Naive thymus-derived CD4-positive, alpha-beta T cell (primary cell): ENCODE results near the gene BPIFA2. TPM values are rescaled to one million over a fixed set of nuclear protein-coding genes. Genes with fewer than 3 reads are reported as not detected.
"Not testable (repeated sequence)": the region's sequence is repeated elsewhere in the genome, so short reads cannot be mapped to it uniquely, and the experiment has no call there.

Source experiments
- ATAC-seq: fragments of 150-1000 bp; cut with Tn5 transposase; 2 replicates; pipeline ENCODE4 v1.10.0; 2021; ENCODE audit warnings: mild to moderate bottlenecking, moderate library complexity
- CTCF ChIA-PET: fragments of 350-600 bp; sonication (Branson Sonifier 250); formaldehyde crosslinking; loops from one replicate; lab custom pipeline; 2021; ENCODE audit warnings: antibody characterized with exemption; lab: Charles Lee
- POLR2A ChIA-PET: fragments of 350-600 bp; sonication (Branson Sonifier 250); formaldehyde crosslinking; loops from one replicate; lab custom pipeline; 2021; ENCODE audit warnings: antibody characterized with exemption, inconsistent platforms; lab: Charles Lee
- DNase-seq, 9 donors: peaks; one replicate each; pipeline versions ENCODE4 v3.0.0 to v3.0.0-alpha.2; 2020 to 2022; ENCODE audit warnings: mixed read lengths in 1 of 9
- H3K27ac ChIP-seq: one replicate; pipeline ENCODE4 v1.7.0; 2013; ENCODE audit warnings: mild to moderate bottlenecking, low read depth, low read length, moderate library complexity
- H3K27me3 ChIP-seq, 2 donors: one replicate each; pipeline ENCODE4 v1.7.0; 2013; ENCODE audit warnings: low read length in 2 of 2, mild to moderate bottlenecking in 2 of 2, moderate library complexity in 2 of 2; ENCODE audit not compliant: control insufficient read depth in 2 of 2, insufficient read depth in 2 of 2
- H3K36me3 ChIP-seq, 3 experiments: 1 replicate in 2 of 3; 2 replicates in 1 of 3; pipeline ENCODE4 v1.7.0; 2013; ENCODE audit warnings: low read length in 3 of 3, mild to moderate bottlenecking in 3 of 3, moderate library complexity in 1 of 3; ENCODE audit not compliant: insufficient read depth in 3 of 3, control insufficient read depth in 2 of 3
- H3K4me1 ChIP-seq, 2 donors: one replicate each; pipeline ENCODE4 v1.7.0; 2013; ENCODE audit warnings: low read length in 2 of 2, mild to moderate bottlenecking in 2 of 2, moderate library complexity in 1 of 2; ENCODE audit not compliant: control insufficient read depth in 2 of 2, insufficient read depth in 2 of 2
- H3K4me3 ChIP-seq: 2 replicates; pipeline ENCODE4 v1.7.0; 2013; ENCODE audit warnings: mild to moderate bottlenecking, low read length
- H3K9me3 ChIP-seq, 3 experiments: 1 replicate in 2 of 3; 2 replicates in 1 of 3; pipeline ENCODE4 v1.7.0; 2013; ENCODE audit warnings: low read length in 3 of 3; ENCODE audit not compliant: control insufficient read depth in 2 of 3
- H3K27ac Mint-ChIP-seq, 9 donors: one replicate each; pipeline ENCODE4 v1.8.0; 2020 to 2022; ENCODE audit warnings: mixed read lengths in 9 of 9, mild to moderate bottlenecking in 8 of 9, moderate library complexity in 5 of 9, inconsistent platforms in 2 of 9
- H3K27me3 Mint-ChIP-seq, 5 donors: one replicate each; pipeline ENCODE4 v1.8.0; 2021 to 2022; ENCODE audit warnings: mixed read lengths in 5 of 5, mild to moderate bottlenecking in 1 of 5
- H3K36me3 Mint-ChIP-seq, 5 donors: one replicate each; pipeline ENCODE4 v1.8.0; 2020 to 2022; ENCODE audit warnings: mixed read lengths in 5 of 5, mild to moderate bottlenecking in 3 of 5, inconsistent platforms in 1 of 5
- H3K4me1 Mint-ChIP-seq, 7 donors: one replicate each; pipeline ENCODE4 v1.8.0; 2020 to 2022; ENCODE audit warnings: mixed read lengths in 7 of 7, mild to moderate bottlenecking in 3 of 7, inconsistent platforms in 1 of 7
- H3K4me3 Mint-ChIP-seq, 10 donors: one replicate each; pipeline ENCODE4 v1.8.0; 2020 to 2022; ENCODE audit warnings: mild to moderate bottlenecking in 10 of 10, mixed read lengths in 10 of 10, moderate library complexity in 6 of 10, inconsistent platforms in 2 of 10
- H3K9me3 Mint-ChIP-seq, 11 donors: one replicate each; pipeline ENCODE4 v1.8.0; 2020 to 2022; ENCODE audit warnings: mixed read lengths in 11 of 11, mild to moderate bottlenecking in 4 of 11, inconsistent platforms in 1 of 11, moderate library complexity in 1 of 11
- intact Hi-C, 2 donors: fragments of 100-400 bp; cut with micrococcal nuclease; formaldehyde crosslinking; loops; one replicate each; pipeline ENCODE4 v1.15.1; 2023
- polyA plus RNA-seq, 2 donors: library from polyadenylated mRNA; unstranded; fragments of 300-500 nt; fragmentation: Illumina TruSeq; gene quantifications; one replicate each; pipeline ENCODE4 v1.2.3, GENCODE V29; 2021
- total RNA-seq, 6 experiments: library from RNA in 5 of 6; stranded (reverse) in 5 of 6; gene quantifications; 1 replicate in 5 of 6; 2 replicates in 1 of 6; pipeline ENCODE4 v1.2.3 and lab custom pipeline; 2021 to 2026

BPIFA2 gene
- total RNA-seq (not detected), polyA plus RNA-seq (not detected), total RNA-seq (lab: John Stamatoyannopoulos, UW) (not detected)

DNA sequence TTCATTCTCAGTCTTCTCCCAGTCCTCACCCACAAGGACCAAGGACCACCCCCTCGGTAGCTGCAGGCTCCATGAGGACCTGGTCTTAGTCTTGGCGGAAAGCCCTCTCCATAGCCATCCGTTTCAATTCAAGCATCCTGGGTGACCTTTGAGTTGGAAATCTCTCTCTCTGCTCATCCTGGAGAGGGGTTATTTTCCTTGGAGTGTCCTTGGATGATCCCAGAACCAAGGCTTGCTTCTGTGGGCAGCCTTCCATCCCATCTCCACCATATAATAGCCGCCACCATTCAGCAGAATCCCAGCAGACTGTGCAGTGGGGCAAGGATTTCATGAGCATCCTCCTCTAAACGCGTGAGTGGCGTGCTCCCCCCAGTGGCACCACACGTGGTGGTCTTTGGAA, at the start of gene BPIFA2:
TSS of gene BPIFA2 (plus strand) at position 301 of the 400 bp plus-strand sequence. CDS start 987 bp downstream, outside the sequence.
- no peaks in the 10 kb centered on the region for H3K9me3 ChIP-seq
- Mint-ChIP-seq H3K4me1 (no peaks in the 10 kb centered on the region), H3K4me3 (no peak within 1 kb of the TSS), H3K36me3 (peaks cover 0 to 7% (median 0%) of the 10 kb centered on the region in 5 donors), H3K27me3 (peaks cover 0 to 11% (median 9%) of the 10 kb centered on the region in 5 donors), H3K27ac (no peak within 1 kb of the TSS), H3K9me3 (peaks cover 0 to 39% (median 15%) of the 10 kb centered on the region in 11 donors)
- H3K4me3 ChIP-seq, result no peak within 1 kb of the TSS
- CTCF ChIA-PET, result no interaction called here
- H3K27ac ChIP-seq, result no peak within 1 kb of the TSS
- DNase-seq (no peak), ATAC-seq (no peak)
- no peaks in the 10 kb centered on the region for H3K4me1 ChIP-seq
- POLR2A ChIA-PET, result no interaction called here
- intact Hi-C loops, result no loop called here
- no peaks in the 10 kb centered on the region for H3K27me3 ChIP-seq
- no peaks in the 10 kb centered on the region for H3K36me3 ChIP-seq

DNA sequence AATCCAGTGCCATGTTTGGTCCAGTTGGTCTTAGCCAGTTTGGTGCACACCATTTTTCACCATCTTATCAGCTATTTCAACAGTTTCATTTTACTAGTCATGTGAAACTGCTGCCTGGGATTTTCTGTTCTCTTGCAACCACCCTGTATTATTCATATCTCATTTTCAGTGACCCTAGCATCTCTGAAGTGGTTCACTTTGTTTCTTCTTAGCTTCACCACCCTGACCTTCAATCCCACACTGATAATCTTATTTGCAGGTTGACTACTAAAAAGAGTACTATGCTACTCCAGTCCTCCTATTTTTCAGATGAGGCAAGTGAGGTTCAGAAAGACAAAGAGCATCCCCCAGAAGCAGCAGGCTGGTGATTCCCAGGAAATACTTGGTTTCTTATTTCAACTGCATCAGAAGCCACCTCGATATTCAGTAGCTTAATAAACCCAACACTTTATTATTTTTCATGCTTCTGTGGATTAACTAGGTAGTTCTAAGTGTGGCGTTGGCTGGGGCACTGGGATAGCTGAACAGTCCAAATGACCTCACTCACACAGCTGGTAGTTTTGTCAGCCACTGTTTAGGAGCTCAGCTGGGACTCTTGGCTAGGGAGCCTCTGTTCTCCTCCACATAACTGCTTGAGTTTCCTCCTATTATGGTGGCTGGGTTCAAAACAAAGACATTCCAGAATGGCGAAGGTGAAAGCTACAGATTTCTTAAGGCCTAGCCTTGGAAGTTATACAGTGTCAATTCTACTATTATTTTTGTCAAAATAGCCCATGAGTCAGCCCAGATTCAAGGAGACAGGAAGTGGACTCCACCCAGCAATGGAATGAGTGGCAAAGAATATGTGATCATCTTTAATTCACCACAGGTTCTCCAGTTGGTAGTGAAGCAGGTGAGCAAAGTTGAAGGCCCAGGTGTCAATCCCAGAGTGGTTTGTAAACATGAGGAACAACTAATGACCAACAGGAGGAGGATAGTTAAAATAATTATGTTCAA, 47.9 kb upstream of the BPIFA2 start:
- Mint-ChIP-seq H3K9me3 (peaks cover 0 to 23% (median 9%) of the 10 kb centered on the region in 11 donors), H3K4me1 (peaks cover 0 to 16% (median 5%) of the 10 kb centered on the region in 7 donors), H3K36me3 (peaks cover 0 to 26% (median 5%) of the 10 kb centered on the region in 5 donors), H3K4me3 (no peak overlapping the region), H3K27ac (peak overlapping the region in 1 of 9 donors; percentile 33), H3K27me3 (peaks cover 0 to 15% (median 0%) of the 10 kb centered on the region in 5 donors)
- intact Hi-C loops, result no loop called here
- CTCF ChIA-PET, result interaction anchor here (0.6 kb wide), 1 partner anchor 200 kb away, joined by 3 read pairs; no protein-coding TSS in a partner anchor
- H3K4me3 ChIP-seq, result no peak overlapping the region
- H3K27ac ChIP-seq, result no peak overlapping the region
- DNase-seq (no peak), ATAC-seq (no peak)
- H3K27me3 ChIP-seq, result no peaks in the 10 kb centered on the region
- H3K36me3 ChIP-seq, result no peaks in the 10 kb centered on the region
- no peaks in the 10 kb centered on the region for H3K9me3 ChIP-seq
- POLR2A ChIA-PET, result interaction anchor here (0.6 kb wide), 1 partner anchor 174 kb away, joined by 3 read pairs; no protein-coding TSS in a partner anchor
- H3K4me1 ChIP-seq, result no peaks in the 10 kb centered on the region

- no peak overlapping the region for H3K27ac ChIP-seq
- ChIA-PET CTCF (no interaction called here), POLR2A (no interaction called here)
- H3K4me3 Mint-ChIP-seq, result no peak overlapping the region
- H3K36me3 ChIP-seq, result no peaks in the 10 kb centered on the region
- ATAC-seq (no peak), DNase-seq (no peak)
- H3K27me3 ChIP-seq, result no peaks in the 10 kb centered on the region
- peaks cover 0 to 20% (median 0%) of the 10 kb centered on the region in 5 donors for H3K27me3 Mint-ChIP-seq
- H3K4me1 ChIP-seq, result no peaks in the 10 kb centered on the region
- H3K4me1 Mint-ChIP-seq, result peaks cover 0 to 16% (median 5%) of the 10 kb centered on the region in 7 donors
- H3K36me3 Mint-ChIP-seq, result peaks cover 0 to 26% (median 5%) of the 10 kb centered on the region in 5 donors
- intact Hi-C loops, result no loop called here
- H3K27ac Mint-ChIP-seq, result no peak overlapping the region
- H3K9me3 ChIP-seq, result no peaks in the 10 kb centered on the region
- H3K4me3 ChIP-seq, result no peak overlapping the region
- peaks cover 0 to 23% (median 9%) of the 10 kb centered on the region in 11 donors for H3K9me3 Mint-ChIP-seq
Measured at GRCh38 chr20:33120934-33121333, 47.0 kb upstream of the BPIFA2 start.

DNA sequence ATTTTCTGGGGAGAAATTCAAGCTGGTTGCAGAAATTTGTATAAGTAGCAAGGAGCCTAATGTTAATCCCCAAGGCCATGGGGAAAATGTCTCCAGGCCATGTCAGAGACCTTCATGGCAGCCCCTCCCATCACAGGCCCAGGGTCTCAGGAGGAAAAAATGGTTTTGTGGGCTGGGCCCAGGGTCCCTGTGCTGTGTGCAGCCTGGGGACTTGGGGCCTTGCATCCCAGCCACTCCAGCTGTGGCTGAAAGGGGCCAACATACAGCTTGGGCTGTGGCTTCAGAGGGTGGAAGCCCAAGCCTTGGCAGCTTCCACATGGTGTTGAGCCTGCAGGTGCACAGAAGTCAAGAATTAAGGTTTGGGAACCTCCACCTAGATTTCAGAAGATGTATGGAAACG, 45.7 kb upstream of the BPIFA2 start:
- H3K4me3 ChIP-seq, H3K27ac Mint-ChIP-seq, CTCF ChIA-PET, H3K9me3 ChIP-seq, H3K4me3 Mint-ChIP-seq, ATAC-seq, intact Hi-C loops, H3K4me1 ChIP-seq, H3K27ac ChIP-seq, DNase-seq, H3K27me3 ChIP-seq, H3K36me3 ChIP-seq, POLR2A ChIA-PET: not testable (repeated sequence)
- Mint-ChIP-seq H3K4me1 (peaks cover 0 to 16% (median 5%) of the 10 kb centered on the region in 7 donors), H3K9me3 (peaks cover 0 to 23% (median 7%) of the 10 kb centered on the region in 11 donors), H3K36me3 (peaks cover 0 to 23% (median 5%) of the 10 kb centered on the region in 5 donors), H3K27me3 (peaks cover 0 to 20% (median 0%) of the 10 kb centered on the region in 5 donors)

DNA sequence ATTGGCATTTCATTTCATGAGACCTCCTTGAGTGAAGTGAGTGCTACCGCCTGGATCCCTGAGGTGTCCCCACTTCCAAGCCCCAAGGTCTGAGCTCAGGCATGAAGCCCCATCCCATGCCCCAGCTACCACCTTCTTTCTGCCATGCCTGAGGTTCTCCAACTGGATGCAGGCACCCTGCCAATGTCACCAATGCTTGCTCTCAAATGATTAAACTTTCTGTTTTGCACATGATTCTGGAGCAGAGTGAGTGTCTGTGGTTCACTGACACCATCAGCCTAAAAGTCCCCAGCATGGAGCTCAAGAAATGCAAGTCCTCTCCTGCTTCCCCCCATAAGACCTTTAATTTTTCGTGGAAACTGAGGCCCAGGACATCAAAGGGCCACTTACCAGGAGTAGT, 43.7 kb upstream of the BPIFA2 start:
- H3K27ac Mint-ChIP-seq, result no peak overlapping the region
- H3K9me3 Mint-ChIP-seq, result peaks cover 0 to 23% (median 7%) of the 10 kb centered on the region in 11 donors
- Histone ChIP-seq H3K27ac (no peak overlapping the region), H3K36me3 (no peaks in the 10 kb centered on the region), H3K4me3 (no peak overlapping the region), H3K9me3 (no peaks in the 10 kb centered on the region), H3K4me1 (no peaks in the 10 kb centered on the region), H3K27me3 (no peaks in the 10 kb centered on the region)
- ChIA-PET CTCF (interaction anchor here (1.5 kb wide), 1 partner anchor 222 kb away, joined by 4 read pairs; no protein-coding TSS in a partner anchor), POLR2A (no interaction called here)
- no peak for ATAC-seq
- intact Hi-C loops, result no loop called here
- H3K4me3 Mint-ChIP-seq, result no peak overlapping the region
- DNase-seq, result no peak
- peaks cover 0 to 23% (median 5%) of the 10 kb centered on the region in 5 donors for H3K36me3 Mint-ChIP-seq
- peaks cover 0 to 14% (median 5%) of the 10 kb centered on the region in 7 donors for H3K4me1 Mint-ChIP-seq
- H3K27me3 Mint-ChIP-seq, result peaks cover 0 to 14% (median 0%) of the 10 kb centered on the region in 5 donors

DNA sequence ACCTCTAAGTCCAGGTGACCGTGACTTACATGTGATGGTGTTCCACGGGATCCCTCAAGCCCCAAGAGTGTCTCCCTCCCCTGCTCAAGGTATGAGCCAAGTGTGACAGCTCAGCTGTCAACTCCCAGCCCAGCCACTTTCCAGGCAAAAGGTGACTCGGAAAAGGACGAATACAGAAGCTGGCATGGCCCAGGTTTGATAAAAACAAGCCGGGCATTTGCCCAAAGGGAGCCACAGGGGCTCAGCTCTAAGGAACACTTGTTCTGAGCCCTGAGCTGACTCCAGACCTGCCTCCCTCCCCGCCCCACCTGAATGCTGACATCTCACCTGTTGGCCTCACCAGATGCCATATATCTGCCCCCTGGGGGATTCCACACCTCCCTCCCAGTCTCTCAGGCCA, 43.0 kb upstream of the BPIFA2 start:
- intact Hi-C loops, result no loop called here

More for the DNA sequence above, 43.0 kb upstream of the BPIFA2 start:
- no peaks in the 10 kb centered on the region for H3K27me3 ChIP-seq
- Mint-ChIP-seq H3K4me3 (no peak overlapping the region), H3K27me3 (peaks cover 0 to 14% (median 0%) of the 10 kb centered on the region in 5 donors), H3K9me3 (peaks cover 0 to 20% (median 6%) of the 10 kb centered on the region in 11 donors), H3K36me3 (peaks cover 0 to 19% (median 5%) of the 10 kb centered on the region in 5 donors), H3K4me1 (peaks cover 0 to 8% (median 5%) of the 10 kb centered on the region in 7 donors), H3K27ac (no peak overlapping the region)
- POLR2A ChIA-PET, result no interaction called here
- H3K27ac ChIP-seq, result no peak overlapping the region
- ATAC-seq (no peak), DNase-seq (no peak)
- CTCF ChIA-PET, result interaction anchor here (1.5 kb wide), 1 partner anchor 223 kb away, joined by 4 read pairs; no protein-coding TSS in a partner anchor
- no peaks in the 10 kb centered on the region for H3K9me3 ChIP-seq
- no peaks in the 10 kb centered on the region for H3K4me1 ChIP-seq
- H3K36me3 ChIP-seq, result no peaks in the 10 kb centered on the region
- no peak overlapping the region for H3K4me3 ChIP-seq
